ENCODE measurements around the gene BCAS3. TPM values are rescaled to one million over a fixed set of nuclear protein-coding genes. Genes with fewer than 3 reads are reported as not detected.
A peak's percentile ranks its signal among the peaks of the same experiment; 100 is the strongest.
"Not testable (repeated sequence)": the region's sequence is repeated elsewhere in the genome, so short reads cannot be mapped to it uniquely, and the experiment has no call there.

Gene BCAS3
- total and polyA plus RNA-seq, 4 experiments from 2014 or later: 27.0 to 45.2 (median 41.2) TPM

- H3K4me1 ChIP-seq (ENCODE audit: insufficient read depth, low read length): no peaks in the 10 kb centered on the region
- peaks cover 12 to 17% of the 10 kb centered on the region in 2 donors for H3K27me3 Mint-ChIP-seq
- intact Hi-C loops (cut with micrococcal nuclease): no loop called here
- peaks cover 0 to 13% (median 6%) of the 10 kb centered on the region in 8 donors for H3K9me3 Mint-ChIP-seq
- no peaks in the 10 kb centered on the region for H3K4me1 Mint-ChIP-seq
- H3K36me3 Mint-ChIP-seq: no peaks in the 10 kb centered on the region
- H3K9me3 ChIP-seq (ENCODE audit: control insufficient read depth in 1 of 2, low read length in 2 of 2): no peaks in the 10 kb centered on the region
- no peak overlapping the region for H3K4me3 Mint-ChIP-seq
- no peak overlapping the region for H3K27ac ChIP-seq (ENCODE audit: low read depth, low read length)
- POLR2A ChIA-PET (ENCODE audit: partially characterized antibody): interaction anchor here (0.6 kb wide), 1 partner anchor 1468 kb away, joined by 3 read pairs; no protein-coding TSS in a partner anchor
- no peak for DNase-seq
- CTCF ChIA-PET (ENCODE audit: partially characterized antibody): no interaction called here
- no peak overlapping the region for H3K27ac Mint-ChIP-seq
- no peak overlapping the region for H3K4me3 ChIP-seq (ENCODE audit: low read length in 2 of 2)
- no peaks in the 10 kb centered on the region for H3K27me3 ChIP-seq (ENCODE audit: insufficient read depth, low read length)
- H3K36me3 ChIP-seq (ENCODE audit: insufficient read depth, low read length): no peaks in the 10 kb centered on the region
These were observed 754.1 kb downstream of the BCAS3 start for GRCh38 chr17:61431594-61432311.

- H3K4me1 ChIP-seq (ENCODE audit: insufficient read depth, low read length): no peaks in the 10 kb centered on the region
- H3K27me3 ChIP-seq (ENCODE audit: insufficient read depth, low read length): no peaks in the 10 kb centered on the region
- Mint-ChIP-seq H3K9me3 (peaks cover 0 to 44% (median 27%) of the 10 kb centered on the region in 8 donors), H3K27ac (no peak overlapping the region), H3K36me3 (peaks cover 4 to 10% of the 10 kb centered on the region in 2 donors), H3K4me1 (no peaks in the 10 kb centered on the region), H3K4me3 (no peak overlapping the region), H3K27me3 (peaks cover 26 to 35% of the 10 kb centered on the region in 2 donors)
- no peak for DNase-seq
- POLR2A ChIA-PET (ENCODE audit: partially characterized antibody): no interaction called here
- H3K27ac ChIP-seq (ENCODE audit: low read depth, low read length): no peak overlapping the region
- CTCF ChIA-PET (ENCODE audit: partially characterized antibody): interaction anchor here (1.6 kb wide), 1 partner anchor 24 kb away, joined by 4 read pairs; no protein-coding TSS in a partner anchor
- intact Hi-C loops (cut with micrococcal nuclease): no loop called here
- H3K9me3 ChIP-seq (ENCODE audit: control insufficient read depth in 1 of 2, low read length in 2 of 2): no peaks in the 10 kb centered on the region
- H3K36me3 ChIP-seq (ENCODE audit: insufficient read depth, low read length): no peaks in the 10 kb centered on the region
- H3K4me3 ChIP-seq (ENCODE audit: low read length in 2 of 2): no peak overlapping the region
These were observed 758.6 kb downstream of the BCAS3 start for GRCh38 chr17:61436273-61436672.

- Mint-ChIP-seq H3K9me3 (peaks cover 0 to 46% (median 27%) of the 10 kb centered on the region in 8 donors), H3K27ac (no peak overlapping the region), H3K4me3 (peak overlapping the region in 1 of 8 donors; percentile 14), H3K27me3 (peaks cover 28 to 39% of the 10 kb centered on the region in 2 donors), H3K36me3 (peaks cover 4 to 14% of the 10 kb centered on the region in 2 donors), H3K4me1 (no peaks in the 10 kb centered on the region)
- H3K9me3 ChIP-seq (ENCODE audit: control insufficient read depth in 1 of 2, low read length in 2 of 2): no peaks in the 10 kb centered on the region
- POLR2A ChIA-PET (ENCODE audit: partially characterized antibody): no interaction called here
- intact Hi-C loops (cut with micrococcal nuclease): no loop called here
- H3K27me3 ChIP-seq (ENCODE audit: insufficient read depth, low read length): no peaks in the 10 kb centered on the region
- H3K4me1 ChIP-seq (ENCODE audit: insufficient read depth, low read length): no peaks in the 10 kb centered on the region
- no peak overlapping the region for H3K27ac ChIP-seq (ENCODE audit: low read depth, low read length)
- DNase-seq: no peak
- no peaks in the 10 kb centered on the region for H3K36me3 ChIP-seq (ENCODE audit: insufficient read depth, low read length)
- CTCF ChIA-PET (ENCODE audit: partially characterized antibody): interaction anchor here (1.6 kb wide), 1 partner anchor 25 kb away, joined by 4 read pairs; no protein-coding TSS in a partner anchor
- H3K4me3 ChIP-seq (ENCODE audit: low read length in 2 of 2): no peak overlapping the region
These were observed 759.5 kb downstream of the BCAS3 start for GRCh38 chr17:61436995-61437704.

GRCh38 chr17:61440697-61441096 is 763.0 kb downstream of the BCAS3 start:
- POLR2A ChIA-PET (ENCODE audit: partially characterized antibody): no interaction called here
- H3K27me3 ChIP-seq (ENCODE audit: insufficient read depth, low read length): no peaks in the 10 kb centered on the region
- H3K4me3 ChIP-seq (ENCODE audit: low read length in 2 of 2): no peak overlapping the region
- no peak for DNase-seq
- H3K36me3 Mint-ChIP-seq: peaks cover 4 to 14% of the 10 kb centered on the region in 2 donors
- intact Hi-C loops (cut with micrococcal nuclease): no loop called here
- H3K4me3 Mint-ChIP-seq: peak overlapping the region in 1 of 8 donors; percentile 11
- H3K4me1 ChIP-seq (ENCODE audit: insufficient read depth, low read length): no peaks in the 10 kb centered on the region
- H3K4me1 Mint-ChIP-seq: no peaks in the 10 kb centered on the region
- no peak overlapping the region for H3K27ac Mint-ChIP-seq
- H3K36me3 ChIP-seq (ENCODE audit: insufficient read depth, low read length): no peaks in the 10 kb centered on the region
- CTCF ChIA-PET (ENCODE audit: partially characterized antibody): no interaction called here
- peaks cover 0 to 43% (median 27%) of the 10 kb centered on the region in 8 donors for H3K9me3 Mint-ChIP-seq
- H3K9me3 ChIP-seq (ENCODE audit: control insufficient read depth in 1 of 2, low read length in 2 of 2): no peaks in the 10 kb centered on the region
- H3K27ac ChIP-seq (ENCODE audit: low read depth, low read length): no peak overlapping the region
- peaks cover 29 to 37% of the 10 kb centered on the region in 2 donors for H3K27me3 Mint-ChIP-seq

GRCh38 chr17:61441507-61441906 is 763.9 kb downstream of the BCAS3 start:
- H3K4me3 Mint-ChIP-seq; POLR2A ChIA-PET (ENCODE audit: partially characterized antibody): not testable (repeated sequence)
- peaks cover 29 to 37% of the 10 kb centered on the region in 2 donors for H3K27me3 Mint-ChIP-seq

GRCh38 chr17:61442136-61442775 is 764.6 kb downstream of the BCAS3 start:
- POLR2A ChIA-PET (ENCODE audit: partially characterized antibody): no interaction called here
- H3K27me3 ChIP-seq (ENCODE audit: insufficient read depth, low read length): no peaks in the 10 kb centered on the region
- peaks cover 0 to 30% (median 19%) of the 10 kb centered on the region in 8 donors for H3K9me3 Mint-ChIP-seq
- H3K4me1 Mint-ChIP-seq: no peaks in the 10 kb centered on the region
- no peaks in the 10 kb centered on the region for H3K4me1 ChIP-seq (ENCODE audit: insufficient read depth, low read length)
- H3K27ac Mint-ChIP-seq: no peak overlapping the region
- H3K27me3 Mint-ChIP-seq: peaks cover 27 to 35% of the 10 kb centered on the region in 2 donors
- DNase-seq: no peak
- intact Hi-C loops (cut with micrococcal nuclease): no loop called here
- peaks cover 3 to 12% of the 10 kb centered on the region in 2 donors for H3K36me3 Mint-ChIP-seq
- H3K4me3 Mint-ChIP-seq: no peak overlapping the region
- no peak overlapping the region for H3K4me3 ChIP-seq (ENCODE audit: low read length in 2 of 2)
- no peaks in the 10 kb centered on the region for H3K9me3 ChIP-seq (ENCODE audit: control insufficient read depth in 1 of 2, low read length in 2 of 2)
- H3K36me3 ChIP-seq (ENCODE audit: insufficient read depth, low read length): no peaks in the 10 kb centered on the region
- CTCF ChIA-PET (ENCODE audit: partially characterized antibody): interaction anchor here (1.1 kb wide), 1 partner anchor 9 kb away, joined by 3 read pairs; no protein-coding TSS in a partner anchor
- H3K27ac ChIP-seq (ENCODE audit: low read depth, low read length): no peak overlapping the region

More at GRCh38 chr17:61441507-61441906, 763.9 kb downstream of the BCAS3 start:
- H3K4me3 ChIP-seq (ENCODE audit: low read length in 2 of 2); H3K4me1 ChIP-seq (ENCODE audit: insufficient read depth, low read length); CTCF ChIA-PET (ENCODE audit: partially characterized antibody); intact Hi-C loops (cut with micrococcal nuclease); H3K27me3 ChIP-seq (ENCODE audit: insufficient read depth, low read length); H3K27ac ChIP-seq (ENCODE audit: low read depth, low read length); H3K9me3 ChIP-seq (ENCODE audit: control insufficient read depth in 1 of 2, low read length in 2 of 2); H3K4me1 Mint-ChIP-seq; DNase-seq; H3K36me3 ChIP-seq (ENCODE audit: insufficient read depth, low read length): not testable (repeated sequence)
- H3K36me3 Mint-ChIP-seq: peaks cover 4 to 14% of the 10 kb centered on the region in 2 donors
- peak overlapping the region in 1 of 7 donors; percentile 49 for H3K27ac Mint-ChIP-seq
- H3K9me3 Mint-ChIP-seq: peaks cover 0 to 35% (median 24%) of the 10 kb centered on the region in 8 donors
